WTC11 (cell line): Measurements from ENCODE around the gene CLDN7. TPM values are rescaled to one million over a fixed set of nuclear protein-coding genes. Genes with fewer than 3 reads are reported as not detected.

Experiments
- ATAC-seq: fragments of 200-7000 bp; cut with Tn5 transposase; 2 replicates; pipeline ENCODE4 v1.10.0; 2021; ENCODE audit warnings: mild to moderate bottlenecking, moderate library complexity
- CTCF ChIA-PET: fragments of 300-600 bp; sonication (Branson Sonifier 250); formaldehyde crosslinking; loops from one replicate; lab custom pipeline; 2021; ENCODE audit warnings: antibody characterized with exemption; lab: Charles Lee
- POLR2A ChIA-PET: fragments of 350-600 bp; sonication (Branson Sonifier 250); formaldehyde crosslinking; loops from one replicate; lab custom pipeline; 2021; ENCODE audit warnings: antibody characterized with exemption; lab: Charles Lee
- DNase-seq: peaks from one replicate; pipeline ENCODE4 v3.0.0; 2021; ENCODE audit warnings: low spot score
- H3K27ac Mint-ChIP-seq: 2 replicates; pipeline ENCODE4 v1.8.0; 2021; ENCODE audit warnings: mixed read lengths
- H3K27me3 Mint-ChIP-seq: 2 replicates; pipeline ENCODE4 v1.8.0; 2021; ENCODE audit warnings: low read depth, mild to moderate bottlenecking, moderate library complexity, mixed read lengths
- H3K36me3 Mint-ChIP-seq: 2 replicates; pipeline ENCODE4 v1.8.0; 2021; ENCODE audit warnings: mixed read lengths
- H3K4me1 Mint-ChIP-seq: 2 replicates; pipeline ENCODE4 v1.8.0; 2022; ENCODE audit warnings: mixed read lengths
- H3K4me3 Mint-ChIP-seq: 2 replicates; pipeline ENCODE4 v1.8.0; 2021; ENCODE audit warnings: mild to moderate bottlenecking, moderate library complexity, mixed read lengths
- H3K9me3 Mint-ChIP-seq: 2 replicates; pipeline ENCODE4 v1.8.0; 2021; ENCODE audit warnings: mixed read lengths
- ATF1 ChIP-seq: sonication (generic); formaldehyde crosslinking; IDR thresholded peaks from 2 replicates; pipeline ENCODE4 v1.8.1; 2023; ENCODE audit warnings: mild to moderate bottlenecking, moderate library complexity, missing genetic modification reagents
- ESRRA ChIP-seq: sonication (generic); formaldehyde crosslinking; IDR thresholded peaks from 2 replicates; pipeline ENCODE4 v1.8.1; 2022; ENCODE audit warnings: mild to moderate bottlenecking, missing genetic modification reagents, borderline replicate concordance
- IRF2 ChIP-seq: sonication (generic); formaldehyde crosslinking; IDR thresholded peaks from 2 replicates; pipeline ENCODE4 v1.8.0; 2022; ENCODE audit warnings: low read depth, missing genetic modification reagents, borderline replicate concordance
- JAZF1 ChIP-seq: fragments of 250-450 bp; sonication (Bioruptor Pico); IDR thresholded peaks from 2 replicates; pipeline ENCODE4 v1.9.0; 2021; ENCODE audit warnings: moderate library complexity, mild to moderate bottlenecking, inconsistent platforms
- NFATC4 ChIP-seq: fragments of 250-450 bp; sonication (Bioruptor Pico); IDR thresholded peaks from 2 replicates; pipeline ENCODE4 v1.9.0; 2021; ENCODE audit warnings: mild to moderate bottlenecking
- SMAD4 ChIP-seq: sonication (generic); formaldehyde crosslinking; IDR thresholded peaks from 2 replicates; pipeline ENCODE4 v1.8.0; 2022; ENCODE audit warnings: mild to moderate bottlenecking, missing genetic modification reagents
- ZNF219 ChIP-seq: sonication (generic); formaldehyde crosslinking; IDR thresholded peaks from 2 replicates; pipeline ENCODE4 v1.8.0; 2023; ENCODE audit warnings: missing genetic modification reagents, mild to moderate bottlenecking, borderline replicate concordance
- ZNF232 ChIP-seq: sonication (generic); formaldehyde crosslinking; IDR thresholded peaks from 2 replicates; pipeline ENCODE4 v1.8.0; 2022; ENCODE audit warnings: mild to moderate bottlenecking, missing genetic modification reagents
- ZNF396 ChIP-seq: fragments of 250-450 bp; sonication (Bioruptor Pico); IDR thresholded peaks from 2 replicates; pipeline ENCODE4 v1.8.0; 2021; ENCODE audit warnings: mild to moderate bottlenecking, moderate library complexity, borderline replicate concordance
- total RNA-seq: library from RNA; stranded (reverse); gene quantifications from 3 replicates; pipeline ENCODE4 v1.2.3, GENCODE V29; 2021
- TF ChIP-seq, protein P1 (sequence below): fragments of 250-450 bp; sonication (Bioruptor Pico); IDR thresholded peaks from 2 replicates; pipeline ENCODE4 v1.9.0; 2021; ENCODE audit warnings: mild to moderate bottlenecking
- TF ChIP-seq, protein P2 (sequence below): sonication (generic); formaldehyde crosslinking; IDR thresholded peaks from 2 replicates; pipeline ENCODE4 v1.8.1; 2023; ENCODE audit warnings: mild to moderate bottlenecking, missing genetic modification reagents
- TF ChIP-seq, protein P3 (sequence below): fragments of 250-450 bp; sonication (Bioruptor Pico); IDR thresholded peaks from 2 replicates; pipeline ENCODE4 v1.9.0; 2021; ENCODE audit warnings: mild to moderate bottlenecking
- TF ChIP-seq, protein P4 (sequence below): sonication (generic); formaldehyde crosslinking; IDR thresholded peaks from 2 replicates; pipeline ENCODE4 v1.8.1; 2022; ENCODE audit warnings: mild to moderate bottlenecking, moderate library complexity, missing genetic modification reagents
- TF ChIP-seq, protein P5 (sequence below): sonication (generic); formaldehyde crosslinking; IDR thresholded peaks from 2 replicates; pipeline ENCODE4 v1.8.1; 2023; ENCODE audit warnings: mild to moderate bottlenecking, missing genetic modification reagents, borderline replicate concordance

The CLDN7 gene
- total RNA-seq, 1 experiment from 2014 or later = 136 TPM

DNA sequence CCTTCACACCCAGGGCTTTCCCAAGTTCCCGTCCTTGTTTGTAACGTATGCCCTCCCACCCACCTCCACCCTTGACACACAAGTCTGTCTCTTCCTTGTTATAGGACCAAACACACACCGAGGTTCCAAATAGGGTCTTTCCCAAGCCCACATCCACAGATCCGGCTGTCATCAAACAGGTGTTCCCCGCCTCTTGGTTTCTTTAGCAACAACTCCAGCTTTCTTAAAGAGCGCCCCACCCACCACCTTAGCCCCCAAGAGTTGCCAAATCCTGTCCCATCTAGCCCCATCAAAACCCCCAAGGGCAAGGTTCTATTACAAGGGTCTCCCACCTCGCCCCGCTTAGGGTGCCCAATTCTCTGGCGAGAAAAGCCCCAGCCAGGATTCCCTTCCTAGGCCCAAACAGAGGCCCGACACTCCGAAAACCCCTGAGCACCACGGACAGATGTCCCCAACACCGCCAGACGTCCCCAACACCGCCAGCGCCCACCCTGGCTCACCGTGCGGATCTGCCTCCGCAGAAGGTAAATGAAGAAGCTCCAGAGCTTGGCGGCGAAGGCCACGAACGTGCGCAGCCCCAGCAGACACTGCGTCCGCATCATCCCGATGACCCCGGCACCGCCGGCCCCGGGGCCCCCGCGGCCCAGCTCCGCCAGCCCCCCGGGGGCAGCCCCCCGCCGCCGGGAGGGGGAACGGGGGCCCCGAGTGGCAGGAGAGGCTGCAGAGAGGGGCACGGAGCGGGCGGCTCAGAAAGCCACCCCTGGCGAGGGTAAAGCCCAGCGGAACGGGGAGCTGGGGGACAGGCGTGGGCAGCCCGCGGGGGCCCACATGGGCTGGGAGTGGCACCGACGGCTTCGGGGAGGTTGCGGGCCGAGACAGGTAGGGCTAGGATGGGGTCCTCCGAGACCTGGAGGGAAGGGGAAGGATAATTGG is 11.3 kb downstream of the CLDN7 start (continued):
- TF ChIP-seq, protein P1, sequence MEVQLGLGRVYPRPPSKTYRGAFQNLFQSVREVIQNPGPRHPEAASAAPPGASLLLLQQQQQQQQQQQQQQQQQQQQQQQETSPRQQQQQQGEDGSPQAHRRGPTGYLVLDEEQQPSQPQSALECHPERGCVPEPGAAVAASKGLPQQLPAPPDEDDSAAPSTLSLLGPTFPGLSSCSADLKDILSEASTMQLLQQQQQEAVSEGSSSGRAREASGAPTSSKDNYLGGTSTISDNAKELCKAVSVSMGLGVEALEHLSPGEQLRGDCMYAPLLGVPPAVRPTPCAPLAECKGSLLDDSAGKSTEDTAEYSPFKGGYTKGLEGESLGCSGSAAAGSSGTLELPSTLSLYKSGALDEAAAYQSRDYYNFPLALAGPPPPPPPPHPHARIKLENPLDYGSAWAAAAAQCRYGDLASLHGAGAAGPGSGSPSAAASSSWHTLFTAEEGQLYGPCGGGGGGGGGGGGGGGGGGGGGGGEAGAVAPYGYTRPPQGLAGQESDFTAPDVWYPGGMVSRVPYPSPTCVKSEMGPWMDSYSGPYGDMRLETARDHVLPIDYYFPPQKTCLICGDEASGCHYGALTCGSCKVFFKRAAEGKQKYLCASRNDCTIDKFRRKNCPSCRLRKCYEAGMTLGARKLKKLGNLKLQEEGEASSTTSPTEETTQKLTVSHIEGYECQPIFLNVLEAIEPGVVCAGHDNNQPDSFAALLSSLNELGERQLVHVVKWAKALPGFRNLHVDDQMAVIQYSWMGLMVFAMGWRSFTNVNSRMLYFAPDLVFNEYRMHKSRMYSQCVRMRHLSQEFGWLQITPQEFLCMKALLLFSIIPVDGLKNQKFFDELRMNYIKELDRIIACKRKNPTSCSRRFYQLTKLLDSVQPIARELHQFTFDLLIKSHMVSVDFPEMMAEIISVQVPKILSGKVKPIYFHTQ (CRISPR knock-in tag) = no peak

DNA sequence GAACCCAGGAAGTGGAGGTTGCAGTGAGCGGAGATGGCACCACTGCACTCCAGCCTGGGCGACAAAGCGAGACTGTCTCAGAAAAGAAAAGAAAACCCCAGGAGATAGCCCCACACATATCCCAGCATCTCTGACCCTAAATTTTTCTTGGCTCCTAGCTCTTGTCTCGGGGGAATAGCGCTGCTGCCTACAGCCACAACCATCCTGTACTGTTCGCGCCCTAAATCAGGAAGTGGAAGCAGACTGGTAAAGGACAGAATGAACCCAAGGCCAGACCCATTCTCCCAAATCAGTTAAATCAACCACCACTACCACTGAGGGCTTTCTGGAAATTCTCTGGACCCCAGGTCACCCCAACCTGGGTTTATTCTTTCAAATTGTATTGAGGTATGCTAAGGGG is 12.4 kb downstream of the CLDN7 start:
- TF ChIP-seq NFATC4 (CRISPR knock-in tag) (no peak), ZNF396 (CRISPR knock-in tag) (no peak), SMAD4 (CRISPR knock-in tag) (no peak), ZNF232 (CRISPR knock-in tag) (no peak), ESRRA (CRISPR knock-in tag) (no peak), JAZF1 (CRISPR knock-in tag) (no peak)
- TF ChIP-seq, protein P2, sequence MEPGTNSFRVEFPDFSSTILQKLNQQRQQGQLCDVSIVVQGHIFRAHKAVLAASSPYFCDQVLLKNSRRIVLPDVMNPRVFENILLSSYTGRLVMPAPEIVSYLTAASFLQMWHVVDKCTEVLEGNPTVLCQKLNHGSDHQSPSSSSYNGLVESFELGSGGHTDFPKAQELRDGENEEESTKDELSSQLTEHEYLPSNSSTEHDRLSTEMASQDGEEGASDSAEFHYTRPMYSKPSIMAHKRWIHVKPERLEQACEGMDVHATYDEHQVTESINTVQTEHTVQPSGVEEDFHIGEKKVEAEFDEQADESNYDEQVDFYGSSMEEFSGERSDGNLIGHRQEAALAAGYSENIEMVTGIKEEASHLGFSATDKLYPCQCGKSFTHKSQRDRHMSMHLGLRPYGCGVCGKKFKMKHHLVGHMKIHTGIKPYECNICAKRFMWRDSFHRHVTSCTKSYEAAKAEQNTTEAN = no peak
- TF ChIP-seq, protein P3, sequence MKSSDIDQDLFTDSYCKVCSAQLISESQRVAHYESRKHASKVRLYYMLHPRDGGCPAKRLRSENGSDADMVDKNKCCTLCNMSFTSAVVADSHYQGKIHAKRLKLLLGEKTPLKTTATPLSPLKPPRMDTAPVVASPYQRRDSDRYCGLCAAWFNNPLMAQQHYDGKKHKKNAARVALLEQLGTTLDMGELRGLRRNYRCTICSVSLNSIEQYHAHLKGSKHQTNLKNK (CRISPR knock-in tag) = no peak
- TF ChIP-seq, protein P4, sequence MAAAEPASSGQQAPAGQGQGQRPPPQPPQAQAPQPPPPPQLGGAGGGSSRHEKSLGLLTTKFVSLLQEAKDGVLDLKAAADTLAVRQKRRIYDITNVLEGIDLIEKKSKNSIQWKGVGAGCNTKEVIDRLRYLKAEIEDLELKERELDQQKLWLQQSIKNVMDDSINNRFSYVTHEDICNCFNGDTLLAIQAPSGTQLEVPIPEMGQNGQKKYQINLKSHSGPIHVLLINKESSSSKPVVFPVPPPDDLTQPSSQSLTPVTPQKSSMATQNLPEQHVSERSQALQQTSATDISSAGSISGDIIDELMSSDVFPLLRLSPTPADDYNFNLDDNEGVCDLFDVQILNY (CRISPR knock-in tag) = no peak
- TF ChIP-seq, all 79 proteins: peak for 0
- peak overlapping the region; percentile 92 for H3K4me3 Mint-ChIP-seq
- ChIA-PET POLR2A (no interaction called here), CTCF (interaction anchor here (1.5 to 1.6 kb wide), 2 partner anchors 29 to 46 kb away, joined by 4 read pairs; no protein-coding TSS in a partner anchor)
- H3K4me1 Mint-ChIP-seq = peaks cover 34% of the 10 kb centered on the region
- H3K9me3 Mint-ChIP-seq = no peaks in the 10 kb centered on the region
- no peaks in the 10 kb centered on the region for H3K27me3 Mint-ChIP-seq
- H3K27ac Mint-ChIP-seq = peak overlapping the region; percentile 70; the same call in 1 of the 2 replicates
- ATAC-seq (no peak), DNase-seq (no peak)
- H3K36me3 Mint-ChIP-seq = peaks cover 32% of the 10 kb centered on the region

DNA sequence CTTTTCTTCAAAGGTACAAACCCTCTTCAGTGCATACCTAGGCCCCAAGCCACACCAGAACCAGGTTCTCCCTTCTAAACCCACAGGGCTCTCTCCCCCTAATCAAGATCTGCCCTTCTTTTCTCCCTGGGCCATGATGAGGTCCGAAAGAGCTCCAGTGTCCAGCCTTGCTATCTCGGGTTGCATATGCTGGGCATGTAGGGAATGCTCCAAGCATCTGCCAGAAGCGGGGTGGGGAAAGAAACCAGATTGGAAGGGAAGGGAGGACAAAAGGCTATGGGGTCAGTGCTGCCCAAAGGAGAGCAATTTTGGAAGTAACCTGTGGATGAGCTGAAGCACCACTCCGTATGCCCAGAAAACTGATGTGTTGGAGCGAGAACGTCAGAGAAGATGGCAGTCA is 13.1 kb downstream of the CLDN7 start:
- H3K36me3 Mint-ChIP-seq = peaks cover 32% of the 10 kb centered on the region
- CTCF ChIA-PET = interaction anchor here (0.8 to 1.6 kb wide), 3 partner anchors 12 to 47 kb away, joined by 3 to 4 read pairs (median 4); no protein-coding TSS in a partner anchor
- POLR2A ChIA-PET = no interaction called here
- ATAC-seq = no peak
- H3K9me3 Mint-ChIP-seq = no peaks in the 10 kb centered on the region
- DNase-seq = no peak
- peak overlapping the region; percentile 28; the same call in 1 of the 2 replicates for H3K27ac Mint-ChIP-seq
- H3K4me3 Mint-ChIP-seq = peak overlapping the region; percentile 92
- H3K27me3 Mint-ChIP-seq = no peaks in the 10 kb centered on the region
- TF ChIP-seq ZNF219 = no peak
- TF ChIP-seq IRF2 (CRISPR knock-in tag) = no peak
- TF ChIP-seq, protein P5, sequence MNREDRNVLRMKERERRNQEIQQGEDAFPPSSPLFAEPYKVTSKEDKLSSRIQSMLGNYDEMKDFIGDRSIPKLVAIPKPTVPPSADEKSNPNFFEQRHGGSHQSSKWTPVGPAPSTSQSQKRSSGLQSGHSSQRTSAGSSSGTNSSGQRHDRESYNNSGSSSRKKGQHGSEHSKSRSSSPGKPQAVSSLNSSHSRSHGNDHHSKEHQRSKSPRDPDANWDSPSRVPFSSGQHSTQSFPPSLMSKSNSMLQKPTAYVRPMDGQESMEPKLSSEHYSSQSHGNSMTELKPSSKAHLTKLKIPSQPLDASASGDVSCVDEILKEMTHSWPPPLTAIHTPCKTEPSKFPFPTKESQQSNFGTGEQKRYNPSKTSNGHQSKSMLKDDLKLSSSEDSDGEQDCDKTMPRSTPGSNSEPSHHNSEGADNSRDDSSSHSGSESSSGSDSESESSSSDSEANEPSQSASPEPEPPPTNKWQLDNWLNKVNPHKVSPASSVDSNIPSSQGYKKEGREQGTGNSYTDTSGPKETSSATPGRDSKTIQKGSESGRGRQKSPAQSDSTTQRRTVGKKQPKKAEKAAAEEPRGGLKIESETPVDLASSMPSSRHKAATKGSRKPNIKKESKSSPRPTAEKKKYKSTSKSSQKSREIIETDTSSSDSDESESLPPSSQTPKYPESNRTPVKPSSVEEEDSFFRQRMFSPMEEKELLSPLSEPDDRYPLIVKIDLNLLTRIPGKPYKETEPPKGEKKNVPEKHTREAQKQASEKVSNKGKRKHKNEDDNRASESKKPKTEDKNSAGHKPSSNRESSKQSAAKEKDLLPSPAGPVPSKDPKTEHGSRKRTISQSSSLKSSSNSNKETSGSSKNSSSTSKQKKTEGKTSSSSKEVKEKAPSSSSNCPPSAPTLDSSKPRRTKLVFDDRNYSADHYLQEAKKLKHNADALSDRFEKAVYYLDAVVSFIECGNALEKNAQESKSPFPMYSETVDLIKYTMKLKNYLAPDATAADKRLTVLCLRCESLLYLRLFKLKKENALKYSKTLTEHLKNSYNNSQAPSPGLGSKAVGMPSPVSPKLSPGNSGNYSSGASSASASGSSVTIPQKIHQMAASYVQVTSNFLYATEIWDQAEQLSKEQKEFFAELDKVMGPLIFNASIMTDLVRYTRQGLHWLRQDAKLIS (CRISPR knock-in tag) = no peak
- TF ChIP-seq SMAD4 (CRISPR knock-in tag) = no peak
- no peak for TF ChIP-seq ATF1
- TF ChIP-seq ESRRA (CRISPR knock-in tag) = no peak
- H3K4me1 Mint-ChIP-seq = peaks cover 34% of the 10 kb centered on the region
